OCI-LY3 (cell line): ENCODE measurements around the gene CACNA1C.

Source experiments
- H2AFZ ChIP-seq: fragments of 200-600, 300-600 bp; shearing (Covaris generic); 2 replicates; pipeline ENCODE4 v1.6.0; 2014; ENCODE audit warnings: antibody characterized with exemption, low read depth, low read length
- H3K27ac ChIP-seq: fragments of 200-600, 300-600 bp; sonication (generic); 2 replicates; pipeline ENCODE4 v1.5.1; 2014; ENCODE audit warnings: mild to moderate bottlenecking, low read length, moderate library complexity, mixed read lengths
- H3K27me3 ChIP-seq: fragments of 200-600, 300-600 bp; sonication (generic); 2 replicates; pipeline ENCODE4 v1.6.1; 2014; ENCODE audit warnings: low read depth, low read length, mixed read lengths
- H3K36me3 ChIP-seq: fragments of 200-600, 300-600 bp; sonication (generic); replicated peaks from 2 replicates; pipeline ENCODE3; 2014; ENCODE audit warnings: low read depth, low read length, mixed read lengths
- H3K4me1 ChIP-seq: fragments of 300-600, 200-600 bp; sonication (generic); 2 replicates; pipeline ENCODE4 v1.6.1; 2014; ENCODE audit warnings: low read length, mixed read lengths
- H3K4me2 ChIP-seq: fragments of 200-600, 300-600 bp; sonication (generic); 2 replicates; pipeline ENCODE4 v1.6.1; 2014; ENCODE audit warnings: low read length, mixed read lengths
- H3K4me3 ChIP-seq: fragments of 300-600, 200-600 bp; sonication (generic); 2 replicates; pipeline ENCODE4 v1.5.1; 2014; ENCODE audit warnings: antibody characterized with exemption, mild to moderate bottlenecking, low read length, moderate library complexity
- H3K79me2 ChIP-seq: fragments of 300-600, 200-600 bp; shearing (Covaris generic); 2 replicates; pipeline ENCODE4 v1.6.1; 2014; ENCODE audit warnings: mild to moderate bottlenecking, low read length, mixed read lengths
- H3K9ac ChIP-seq: fragments of 300-600, 200-600 bp; shearing (Covaris generic); 2 replicates; pipeline ENCODE4 v1.6.0; 2014; ENCODE audit warnings: mild to moderate bottlenecking, low read length, moderate library complexity
- H3K9me3 ChIP-seq: fragments of 200-600, 300-600 bp; shearing (Covaris generic); 2 replicates; pipeline ENCODE4 v1.6.1; 2014; ENCODE audit warnings: low read length, mixed read lengths; ENCODE audit not compliant: insufficient read depth
- H4K20me1 ChIP-seq: fragments of 200-600, 300-600 bp; sonication (generic); 2 replicates; pipeline ENCODE4 v1.6.1; 2016; ENCODE audit warnings: low read length, mixed read lengths; ENCODE audit not compliant: insufficient read depth
- EZH2phosphoT487 ChIP-seq: fragments of 200-600 bp; shearing (Covaris generic); IDR thresholded peaks from 2 replicates; pipeline ENCODE4 v1.6.1; 2018; ENCODE audit warnings: antibody characterized with exemption, mixed run types, low read depth
- TF ChIP-seq, protein P1 (sequence below): fragments of 200-600, 300-600 bp; sonication (generic); IDR thresholded peaks from 2 replicates; pipeline ENCODE4 v1.5.1; 2014; ENCODE audit warnings: antibody characterized with exemption, low read length, low read depth

Gene CACNA1C

DNA sequence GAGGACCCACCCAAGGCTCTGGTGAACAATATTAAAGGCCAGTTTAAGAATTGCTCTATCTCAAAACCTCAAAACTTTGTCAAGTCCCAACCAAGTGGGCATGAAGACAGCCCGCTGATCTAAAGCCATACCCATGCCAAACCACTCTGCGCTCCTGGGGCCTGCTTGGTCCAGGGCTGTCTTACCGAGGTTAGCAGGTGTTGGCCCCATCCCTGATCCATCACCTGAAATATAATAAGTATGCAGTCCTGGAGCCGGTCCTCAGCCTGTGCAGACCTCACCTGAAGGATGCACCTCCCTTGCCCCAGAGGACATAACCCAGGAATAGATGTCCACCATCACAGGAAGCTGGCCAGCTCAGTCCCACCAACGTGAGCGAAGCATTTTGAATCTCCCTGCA lies 543.7 kb downstream of the CACNA1C start:
- H3K27ac ChIP-seq = no peak overlapping the region
- H3K4me1 ChIP-seq = peaks cover 5% of the 10 kb centered on the region
- peaks cover 19% of the 10 kb centered on the region; the same call in 1 of the 2 replicates for H3K27me3 ChIP-seq
- no peak for TF ChIP-seq EZH2phosphoT487
- TF ChIP-seq, protein P1, sequence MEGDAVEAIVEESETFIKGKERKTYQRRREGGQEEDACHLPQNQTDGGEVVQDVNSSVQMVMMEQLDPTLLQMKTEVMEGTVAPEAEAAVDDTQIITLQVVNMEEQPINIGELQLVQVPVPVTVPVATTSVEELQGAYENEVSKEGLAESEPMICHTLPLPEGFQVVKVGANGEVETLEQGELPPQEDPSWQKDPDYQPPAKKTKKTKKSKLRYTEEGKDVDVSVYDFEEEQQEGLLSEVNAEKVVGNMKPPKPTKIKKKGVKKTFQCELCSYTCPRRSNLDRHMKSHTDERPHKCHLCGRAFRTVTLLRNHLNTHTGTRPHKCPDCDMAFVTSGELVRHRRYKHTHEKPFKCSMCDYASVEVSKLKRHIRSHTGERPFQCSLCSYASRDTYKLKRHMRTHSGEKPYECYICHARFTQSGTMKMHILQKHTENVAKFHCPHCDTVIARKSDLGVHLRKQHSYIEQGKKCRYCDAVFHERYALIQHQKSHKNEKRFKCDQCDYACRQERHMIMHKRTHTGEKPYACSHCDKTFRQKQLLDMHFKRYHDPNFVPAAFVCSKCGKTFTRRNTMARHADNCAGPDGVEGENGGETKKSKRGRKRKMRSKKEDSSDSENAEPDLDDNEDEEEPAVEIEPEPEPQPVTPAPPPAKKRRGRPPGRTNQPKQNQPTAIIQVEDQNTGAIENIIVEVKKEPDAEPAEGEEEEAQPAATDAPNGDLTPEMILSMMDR = no peak
- H3K4me3 ChIP-seq = no peak overlapping the region
- no peaks in the 10 kb centered on the region for H4K20me1 ChIP-seq
- no peaks in the 10 kb centered on the region for H3K36me3 ChIP-seq
- peaks cover 18% of the 10 kb centered on the region for H3K9me3 ChIP-seq
- H3K4me2 ChIP-seq = no peak overlapping the region
- no peak overlapping the region for H2AFZ ChIP-seq
- no peak overlapping the region for H3K9ac ChIP-seq
- H3K79me2 ChIP-seq = no peaks in the 10 kb centered on the region

DNA sequence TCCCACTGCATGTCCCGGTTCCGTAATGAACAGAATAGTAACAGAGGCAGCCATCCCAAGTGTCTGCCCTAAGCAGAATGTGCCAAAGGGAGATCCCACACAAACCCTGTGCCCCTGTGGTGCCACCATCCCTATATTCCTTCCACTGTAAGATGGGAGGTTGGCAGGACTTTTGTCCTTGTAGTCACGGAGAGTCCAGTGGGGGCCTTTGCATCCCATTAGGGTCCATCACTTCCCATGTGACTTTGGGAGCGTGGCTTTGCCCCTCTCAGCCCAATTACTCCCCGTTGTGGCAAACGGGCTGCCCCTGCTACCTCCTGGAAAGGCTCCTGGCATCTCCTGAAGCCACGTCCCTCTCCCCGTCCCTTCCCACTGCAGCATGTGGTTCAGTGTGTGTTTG lies 552.5 kb downstream of the CACNA1C start:
- Histone ChIP-seq H3K4me2 (no peak overlapping the region), H2AFZ (no peak overlapping the region), H4K20me1 (no peaks in the 10 kb centered on the region), H3K27me3 (peaks cover 7% of the 10 kb centered on the region), H3K9me3 (no peaks in the 10 kb centered on the region), H3K79me2 (no peaks in the 10 kb centered on the region), H3K9ac (no peak overlapping the region), H3K4me3 (no peak overlapping the region), H3K36me3 (no peaks in the 10 kb centered on the region), H3K4me1 (no peaks in the 10 kb centered on the region), H3K27ac (no peak overlapping the region)
- no peak for TF ChIP-seq EZH2phosphoT487
- TF ChIP-seq, protein P1 = no peak

DNA sequence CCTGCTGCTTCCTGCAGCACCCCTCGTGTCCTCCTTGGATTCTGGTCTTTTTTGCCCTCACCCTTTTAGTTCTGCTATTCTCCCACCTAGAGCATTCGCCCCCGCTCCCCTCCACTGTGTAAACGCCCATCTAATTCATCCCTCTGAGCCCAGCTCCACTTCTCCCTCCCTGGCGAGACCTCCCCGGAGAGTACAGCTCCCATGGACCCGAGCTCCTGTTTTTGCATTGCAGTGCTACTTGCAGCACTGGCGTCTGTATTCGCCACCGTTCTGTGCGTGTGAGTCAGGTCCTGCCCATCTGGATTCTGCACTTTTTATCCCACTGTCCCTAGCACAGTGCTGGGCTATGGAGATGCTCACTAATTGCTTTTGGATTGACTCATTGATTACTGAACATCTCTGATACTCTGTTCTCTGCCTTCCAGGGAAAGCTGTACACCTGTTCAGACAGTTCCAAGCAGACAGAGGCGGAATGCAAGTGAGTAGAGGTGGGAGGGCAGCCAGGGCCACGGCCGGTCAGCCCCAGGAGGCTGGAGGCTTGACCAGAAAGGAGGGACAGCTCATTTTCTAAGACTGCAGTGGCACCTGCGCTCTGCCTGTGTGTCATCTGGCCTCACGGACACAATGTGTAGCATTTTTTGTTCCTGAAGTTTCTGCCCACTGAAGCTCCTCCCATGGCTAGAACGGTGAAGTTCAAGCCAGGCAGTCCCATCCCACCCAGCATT lies 553.6 kb downstream of the CACNA1C start:
- Histone ChIP-seq H3K9ac (no peak overlapping the region), H3K4me3 (no peak overlapping the region), H3K36me3 (no peaks in the 10 kb centered on the region), H3K9me3 (no peaks in the 10 kb centered on the region), H3K4me1 (no peaks in the 10 kb centered on the region), H3K27ac (no peak overlapping the region), H3K4me2 (no peak overlapping the region), H4K20me1 (no peaks in the 10 kb centered on the region), H2AFZ (no peak overlapping the region), H3K79me2 (no peaks in the 10 kb centered on the region), H3K27me3 (peaks cover 7% of the 10 kb centered on the region)
- no peak for TF ChIP-seq EZH2phosphoT487
- TF ChIP-seq, protein P1 = no peak

DNA sequence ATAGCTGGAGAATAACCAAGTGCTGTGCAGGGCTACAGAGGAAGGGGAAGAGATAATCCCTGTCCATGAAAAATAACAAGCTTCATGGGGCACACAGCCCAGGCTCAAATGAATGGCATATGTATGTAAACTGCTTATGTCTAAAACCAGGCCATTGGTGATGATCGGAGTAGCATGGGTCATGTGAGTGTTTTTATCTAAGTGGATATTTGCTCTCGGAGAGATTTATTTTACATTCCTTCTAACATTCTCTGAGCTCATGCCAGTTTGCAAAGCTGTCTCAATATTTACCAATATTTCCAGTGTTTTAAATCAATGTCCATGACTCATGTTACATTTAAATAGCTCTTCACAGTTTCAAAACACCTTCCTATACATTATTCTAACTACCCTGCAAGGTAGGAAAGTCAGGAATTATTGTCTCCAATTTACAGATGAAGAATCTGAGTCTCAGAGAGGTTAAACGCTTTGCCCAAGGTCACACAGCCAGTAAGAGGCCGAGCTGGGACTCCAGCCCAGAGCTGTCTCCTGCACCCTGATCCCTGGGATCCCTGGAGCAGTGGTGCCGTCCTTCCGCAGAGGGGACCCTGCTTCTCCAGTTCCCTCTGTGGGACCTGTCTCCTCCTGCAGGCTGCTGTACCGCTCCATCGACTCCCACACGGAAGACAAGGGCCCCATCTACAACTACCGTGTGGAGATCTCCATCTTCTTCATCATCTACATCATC lies 555.3 kb downstream of the CACNA1C start:
- Histone ChIP-seq H3K9ac (no peak overlapping the region), H3K79me2 (no peaks in the 10 kb centered on the region), H4K20me1 (no peaks in the 10 kb centered on the region), H3K36me3 (no peaks in the 10 kb centered on the region), H3K4me3 (no peak overlapping the region), H3K9me3 (no peaks in the 10 kb centered on the region), H2AFZ (no peak overlapping the region), H3K27ac (no peak overlapping the region), H3K4me1 (peaks cover 8% of the 10 kb centered on the region), H3K4me2 (no peak overlapping the region), H3K27me3 (peaks cover 7% of the 10 kb centered on the region)
- TF ChIP-seq EZH2phosphoT487 = no peak
- TF ChIP-seq, protein P1 = no peak
